Testis (tissue), 3 donors: ENCODE measurements around the gene CAMK2B. TPM values are rescaled to one million over a fixed set of nuclear protein-coding genes. Genes with fewer than 3 reads are reported as not detected.

Source experiments
- DNase-seq: peaks from one replicate; pipeline ENCODE4 v3.0.0-alpha.2; 2019
- H3K27ac ChIP-seq, 2 donors: fragments of 200-600 bp; sonication (generic); one replicate each; pipeline ENCODE4 v1.5.1; 2019
- H3K27me3 ChIP-seq: fragments of 200-600 bp; sonication (generic); one replicate; pipeline ENCODE4 v1.5.1; 2019
- H3K36me3 ChIP-seq: fragments of 200-600 bp; sonication (generic); one replicate; pipeline ENCODE4 v1.5.1; 2017; ENCODE audit warnings: low read depth; ENCODE audit errors: missing control alignments
- H3K4me1 ChIP-seq: fragments of 200-600 bp; sonication (generic); one replicate; pipeline ENCODE4 v1.5.1; 2019
- H3K4me3 ChIP-seq, 2 donors: fragments of 200-600 bp; sonication (generic); one replicate each; pipeline ENCODE4 v1.5.1; 2017 to 2019
- H3K9me3 ChIP-seq: fragments of 200-600 bp; sonication (generic); one replicate; pipeline ENCODE4 v1.5.1; 2017
- CTCF ChIP-seq, 3 experiments: fragments of 450-650 bp in 2 of 3; fragments of 200-600 bp in 1 of 3; sonication (generic) in 1 of 3; IDR thresholded peaks; one replicate each; pipeline ENCODE4 v1.5.1; 2016 to 2019; ENCODE audit warnings: antibody characterized with exemption in 3 of 3, mild to moderate bottlenecking in 2 of 3, moderate library complexity in 1 of 3
- POLR2A ChIP-seq: fragments of 450-650 bp; IDR thresholded peaks from one replicate; pipeline ENCODE4 v1.6.1; 2017; ENCODE audit warnings: antibody characterized with exemption, mild to moderate bottlenecking, moderate library complexity
- WGBS, 2 donors: methylation state at CpG; one replicate each; pipeline ENCODE4 v1.1.5; 2018; 5-methylcytosine and 5-hydroxymethylcytosine counted together
- intact Hi-C: fragments of 100-400 bp; cut with DNase I; formaldehyde crosslinking; loops from one replicate; pipeline ENCODE4 v1.15.1; 2023; ENCODE audit warnings: low total_unique reads
- polyA plus RNA-seq: library from polyadenylated mRNA; stranded (reverse); fragments of 350-450 nt; fragmentation: Illumina TruSeq; extraction: RNeasy Lipid Tissue Mini Kit (QIAGEN cat#74804); gene quantifications from one replicate; pipeline ENCODE4 v1.2.3, GENCODE V29; 2014; ENCODE audit warnings: low read depth, low replicate concordance; ENCODE audit not compliant: insufficient read depth
- total RNA-seq, 2 donors: library from RNA; depleted of rRNA; stranded (reverse); fragments of >200 nt; gene quantifications; one replicate each; pipeline ENCODE4 v1.2.3, GENCODE V29; 2016

CAMK2B gene
- total and polyA plus RNA-seq, 3 donors from 2014 or later: 4.0 to 12.5 (median 12.1) TPM

GRCh38 chr7:44278451-44279161, 46.8 kb downstream of the CAMK2B start:
- no peak for DNase-seq
- intact Hi-C loops: no loop called here
- H3K4me1 ChIP-seq: no peaks in the 10 kb centered on the region

GRCh38 chr7:44277851-44278250, 47.5 kb downstream of the CAMK2B start:
- Histone ChIP-seq H3K4me1 (no peaks in the 10 kb centered on the region), H3K4me3 (no peak overlapping the region), H3K27ac (no peak overlapping the region), H3K9me3 (no peaks in the 10 kb centered on the region), H3K36me3 (no peaks in the 10 kb centered on the region), H3K27me3 (no peaks in the 10 kb centered on the region)
- no peak for TF ChIP-seq CTCF (IDR thresholded peaks at IDR 0.05)
- 67 to 84% methylated on average over 5 to 8 of the region's 8 CpGs for WGBS, 2 donors
- DNase-seq: no peak
- intact Hi-C loops: no loop called here

More at GRCh38 chr7:44278451-44279161, 46.8 kb downstream of the CAMK2B start:
- no peaks in the 10 kb centered on the region for H3K9me3 ChIP-seq
- TF ChIP-seq CTCF (IDR thresholded peaks at IDR 0.05) (no peak), POLR2A (no peak)
- H3K4me3 ChIP-seq: no peak overlapping the region
- 86 to 96% methylated on average over 8 to 9 of the region's 9 CpGs for WGBS, 2 donors
- H3K27me3 ChIP-seq: no peaks in the 10 kb centered on the region
- no peaks in the 10 kb centered on the region for H3K36me3 ChIP-seq
- no peak overlapping the region for H3K27ac ChIP-seq

- no peaks in the 10 kb centered on the region for H3K36me3 ChIP-seq
- no peak for DNase-seq
- intact Hi-C loops: no loop called here
- H3K27me3 ChIP-seq: no peaks in the 10 kb centered on the region
- H3K4me3 ChIP-seq: no peak overlapping the region
- 86 to 91% methylated on average over 8 to 11 of the region's 11 CpGs for WGBS, 2 donors
- no peak for TF ChIP-seq POLR2A
- no peak for TF ChIP-seq CTCF (IDR thresholded peaks at IDR 0.05)
- no peaks in the 10 kb centered on the region for H3K4me1 ChIP-seq
- H3K27ac ChIP-seq: no peak overlapping the region
- H3K9me3 ChIP-seq: no peaks in the 10 kb centered on the region
Observed at GRCh38 chr7:44277391-44277790, 48.0 kb downstream of the CAMK2B start.

GRCh38 chr7:44276571-44277221, 48.7 kb downstream of the CAMK2B start:
- Histone ChIP-seq H3K9me3 (no peaks in the 10 kb centered on the region), H3K27ac (no peak overlapping the region), H3K36me3 (no peaks in the 10 kb centered on the region), H3K4me3 (no peak overlapping the region), H3K27me3 (no peaks in the 10 kb centered on the region), H3K4me1 (no peaks in the 10 kb centered on the region)
- WGBS, 2 donors: 95% methylated on average over 20 of the region's 20 CpGs
- no peak for DNase-seq
- TF ChIP-seq CTCF (IDR thresholded peaks at IDR 0.05) (no peak), POLR2A (no peak)
- intact Hi-C loops: no loop called here
